HepG2 (cell line): ENCODE results near the gene MYOM1. TPM values are rescaled to one million over a fixed set of nuclear protein-coding genes. Genes with fewer than 3 reads are reported as not detected.
A peak's percentile ranks its signal among the peaks of the same experiment; 100 is the strongest.

ENCODE experiments used
- AKNA ChIP-seq: sonication (generic); formaldehyde crosslinking; IDR thresholded peaks from 2 replicates; pipeline ENCODE4 v1.4.0; 2020; ENCODE audit warnings: missing genetic modification reagents, borderline replicate concordance
- EHMT2 ChIP-seq: fragments of 200-600 bp; sonication (generic); IDR thresholded peaks from 2 replicates; pipeline ENCODE4 v1.7.0; 2017; ENCODE audit warnings: antibody characterized with exemption, low read depth, low read length, borderline replicate concordance
- HDAC2 ChIP-seq: sonication (generic); formaldehyde crosslinking; IDR thresholded peaks from 2 replicates; pipeline ENCODE4 v1.4.0; 2020; ENCODE audit warnings: missing genetic modification reagents
- HNF1B ChIP-seq: sonication (generic); formaldehyde crosslinking; IDR thresholded peaks from 2 replicates; pipeline ENCODE4 v1.5.1; 2020; ENCODE audit warnings: mild to moderate bottlenecking, moderate library complexity, missing genetic modification reagents
- MAX ChIP-seq: IDR thresholded peaks from 2 replicates; pipeline ENCODE4 v1.6.1; 2012; ENCODE audit warnings: inconsistent platforms
- MBNL3 ChIP-seq: fragments of 250-450 bp; sonication (Bioruptor Pico); conservative IDR thresholded peaks from 2 replicates; pipeline ENCODE4 v1.8.0; 2022; ENCODE audit warnings: mild to moderate bottlenecking, inconsistent platforms
- NCOA2 ChIP-seq: sonication (generic); formaldehyde crosslinking; IDR thresholded peaks from 2 replicates; pipeline ENCODE4 v1.8.0; 2022; ENCODE audit warnings: inconsistent platforms
- PBX2 ChIP-seq: IDR thresholded peaks from 2 replicates; pipeline ENCODE4 v1.6.1; 2016; ENCODE audit warnings: control low read depth
- SOX6 ChIP-seq, 2 experiments: fragments of 450-650 bp in 1 of 2; sonication (generic) in 1 of 2; formaldehyde crosslinking in 1 of 2; IDR thresholded peaks; 2 replicates each; pipeline versions ENCODE4 v1.4.0 to v1.6.1; 2017 to 2020; ENCODE audit warnings: antibody characterized with exemption in 1 of 2, mild to moderate bottlenecking in 1 of 2, missing genetic modification reagents in 1 of 2
- SYNCRIP ChIP-seq: fragments of 200-400 bp; formaldehyde crosslinking; IDR thresholded peaks from 2 replicates; pipeline ENCODE4 v1.6.1; 2018; ENCODE audit warnings: mild to moderate bottlenecking, low read depth, low read length; ENCODE audit not compliant: insufficient read depth
- THAP7 ChIP-seq: sonication (generic); formaldehyde crosslinking; IDR thresholded peaks from 2 replicates; pipeline ENCODE4 v1.8.1; 2023; ENCODE audit warnings: mild to moderate bottlenecking, missing genetic modification reagents
- ZBED4 ChIP-seq: sonication (generic); formaldehyde crosslinking; IDR thresholded peaks from 2 replicates; pipeline ENCODE4 v1.4.0; 2020; ENCODE audit warnings: missing genetic modification reagents, borderline replicate concordance
- ZFP90 ChIP-seq: sonication (generic); formaldehyde crosslinking; IDR thresholded peaks from 2 replicates; pipeline ENCODE4 v1.8.0; 2022; ENCODE audit warnings: missing genetic modification reagents, mild to moderate bottlenecking, inconsistent platforms, borderline replicate concordance
- ZNF557 ChIP-seq: sonication (generic); formaldehyde crosslinking; IDR thresholded peaks from 2 replicates; pipeline ENCODE4 v1.4.0; 2020; ENCODE audit warnings: missing genetic modification reagents
- ZNF777 ChIP-seq: sonication (generic); formaldehyde crosslinking; IDR thresholded peaks from 2 replicates; pipeline ENCODE4 v1.4.0; 2020; ENCODE audit warnings: missing genetic modification reagents
- ZSCAN25 ChIP-seq: sonication (generic); formaldehyde crosslinking; IDR thresholded peaks from 2 replicates; pipeline ENCODE4 v1.8.0; 2022; ENCODE audit warnings: mild to moderate bottlenecking, missing genetic modification reagents
- polyA plus RNA-seq, 8 experiments: library from polyadenylated mRNA; depleted of rRNA in 3 of 8; stranded (reverse) in 7 of 8; unstranded in 1 of 8; fragments of >200 nt; fragmentation: Illumina TruSeq in 4 of 8; extraction: Trizol in 4 of 8; gene quantifications; 2 replicates each; pipeline versions ENCODE4 v1.2.1 to v1.2.3, GENCODE V29; 2011 to 2016; ENCODE audit warnings: low read depth in 4 of 8, missing spikeins in 1 of 8, mixed read lengths in 1 of 8; ENCODE audit not compliant: insufficient read depth in 1 of 8
- total RNA-seq, 5 experiments: library from RNA; depleted of rRNA; stranded (reverse); fragments of >200 nt; fragmentation: Illumina TruSeq; extraction: Trizol; gene quantifications; 2 replicates each; pipeline ENCODE4 v1.2.3, GENCODE V29; 2016; ENCODE audit warnings: low read depth in 1 of 5

Gene MYOM1
- total and polyA plus RNA-seq, 2 of the 13 experiments (the other 11 are each of a cell fraction or from before 2014, with no cell fraction given): 0.46 to 0.98 TPM

GRCh38 chr18:3217948-3218647 is 1.7 kb downstream of the MYOM1 start (continued):
- TF ChIP-seq THAP7 (CRISPR knock-in tag) (no peak), ZNF557 (CRISPR knock-in tag) (no peak), HNF1B (CRISPR knock-in tag) (peak; percentile 26; the same call in 1 of the 2 replicates), NCOA2 (CRISPR knock-in tag) (peak; percentile 79), HDAC2 (CRISPR knock-in tag) (peak; percentile 61), ZSCAN25 (no peak), PBX2 (CRISPR knock-in tag) (no peak), MBNL3 (CRISPR knock-in tag) (no peak), ZBED4 (CRISPR knock-in tag) (no peak), EHMT2 (no peak), ZFP90 (no peak), ZNF777 (CRISPR knock-in tag) (no peak), SYNCRIP (no peak), SOX6 (IDR thresholded peaks at IDR 0.05) (no peak), SOX6 (CRISPR knock-in tag; IDR thresholded peaks at IDR 0.05) (peak; percentile 75), AKNA (CRISPR knock-in tag) (no peak), MAX (peak; percentile 76)
